GM13976 (cell line): Measurements from ENCODE around the gene ERGIC1.
A peak's percentile ranks its signal among the peaks of the same experiment; 100 is the strongest.

Experiments used
- DNase-seq: peaks from one replicate; pipeline ENCODE4 v3.0.0; 2012; ENCODE audit warnings: low spot score
- in situ Hi-C: fragments of 300-500 bp; cut with MboI; formaldehyde crosslinking; loops from one replicate; pipeline ENCODE4 v1.12.0; 2022; ENCODE audit warnings: low sequenced_read_pairs, mixed read lengths, inconsistent platforms; ENCODE audit not compliant: unreplicated experiment
- TF ChIP-seq, protein P1 (sequence below): IDR thresholded peaks from 2 replicates; pipeline ENCODE4 v1.5.1; 2012; ENCODE audit warnings: borderline replicate concordance, mild to moderate bottlenecking; ENCODE audit not compliant: insufficient read depth; ENCODE audit errors: extremely low read depth, missing control alignments, control extremely low read depth

Gene ERGIC1

DNA sequence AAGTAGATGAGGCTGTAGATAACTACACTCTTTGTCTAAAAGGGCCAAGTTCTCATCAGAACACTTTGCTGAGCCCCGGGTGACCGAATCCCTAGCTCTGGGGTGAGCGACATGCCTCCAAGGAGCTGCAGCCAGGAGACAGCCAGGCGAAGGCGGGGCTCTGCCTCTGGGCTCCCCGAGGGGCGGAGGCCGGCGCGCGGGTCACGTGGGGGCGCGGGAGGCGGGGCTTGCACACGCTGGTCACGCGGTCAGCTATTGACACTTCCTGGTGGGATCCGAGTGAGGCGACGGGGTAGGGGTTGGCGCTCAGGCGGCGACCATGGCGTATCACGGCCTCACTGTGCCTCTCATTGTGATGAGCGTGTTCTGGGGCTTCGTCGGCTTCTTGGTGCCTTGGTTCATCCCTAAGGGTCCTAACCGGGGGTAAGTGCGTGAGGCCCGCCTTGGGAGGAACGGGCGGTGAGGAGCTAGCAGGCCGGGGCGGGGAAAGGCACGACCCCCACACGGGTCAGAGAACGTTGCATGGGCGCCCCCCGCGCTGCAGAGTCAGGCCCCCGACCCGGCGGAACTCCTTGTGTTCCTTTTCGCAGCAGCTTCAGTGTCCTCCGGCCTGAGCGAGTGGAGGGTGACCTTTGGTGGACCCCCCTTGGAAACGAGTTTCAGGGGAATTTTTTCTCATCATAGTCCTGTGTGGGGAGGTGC, 149.6 kb downstream of the ERGIC1 start, which contains the start of gene ATP6V0E1:
Gene ATP6V0E1 (plus strand): TSS at position 230 of the 702 bp plus-strand sequence. CDS start 90 bp downstream, at position 320.
- DNase-seq = peak; percentile 96
- TF ChIP-seq, protein P1, sequence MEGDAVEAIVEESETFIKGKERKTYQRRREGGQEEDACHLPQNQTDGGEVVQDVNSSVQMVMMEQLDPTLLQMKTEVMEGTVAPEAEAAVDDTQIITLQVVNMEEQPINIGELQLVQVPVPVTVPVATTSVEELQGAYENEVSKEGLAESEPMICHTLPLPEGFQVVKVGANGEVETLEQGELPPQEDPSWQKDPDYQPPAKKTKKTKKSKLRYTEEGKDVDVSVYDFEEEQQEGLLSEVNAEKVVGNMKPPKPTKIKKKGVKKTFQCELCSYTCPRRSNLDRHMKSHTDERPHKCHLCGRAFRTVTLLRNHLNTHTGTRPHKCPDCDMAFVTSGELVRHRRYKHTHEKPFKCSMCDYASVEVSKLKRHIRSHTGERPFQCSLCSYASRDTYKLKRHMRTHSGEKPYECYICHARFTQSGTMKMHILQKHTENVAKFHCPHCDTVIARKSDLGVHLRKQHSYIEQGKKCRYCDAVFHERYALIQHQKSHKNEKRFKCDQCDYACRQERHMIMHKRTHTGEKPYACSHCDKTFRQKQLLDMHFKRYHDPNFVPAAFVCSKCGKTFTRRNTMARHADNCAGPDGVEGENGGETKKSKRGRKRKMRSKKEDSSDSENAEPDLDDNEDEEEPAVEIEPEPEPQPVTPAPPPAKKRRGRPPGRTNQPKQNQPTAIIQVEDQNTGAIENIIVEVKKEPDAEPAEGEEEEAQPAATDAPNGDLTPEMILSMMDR = no peak
- in situ Hi-C loops = loop anchor here (10.0 kb wide), 1 partner anchor 161 kb away; the partner anchor contains the start of gene BNIP1

DNA sequence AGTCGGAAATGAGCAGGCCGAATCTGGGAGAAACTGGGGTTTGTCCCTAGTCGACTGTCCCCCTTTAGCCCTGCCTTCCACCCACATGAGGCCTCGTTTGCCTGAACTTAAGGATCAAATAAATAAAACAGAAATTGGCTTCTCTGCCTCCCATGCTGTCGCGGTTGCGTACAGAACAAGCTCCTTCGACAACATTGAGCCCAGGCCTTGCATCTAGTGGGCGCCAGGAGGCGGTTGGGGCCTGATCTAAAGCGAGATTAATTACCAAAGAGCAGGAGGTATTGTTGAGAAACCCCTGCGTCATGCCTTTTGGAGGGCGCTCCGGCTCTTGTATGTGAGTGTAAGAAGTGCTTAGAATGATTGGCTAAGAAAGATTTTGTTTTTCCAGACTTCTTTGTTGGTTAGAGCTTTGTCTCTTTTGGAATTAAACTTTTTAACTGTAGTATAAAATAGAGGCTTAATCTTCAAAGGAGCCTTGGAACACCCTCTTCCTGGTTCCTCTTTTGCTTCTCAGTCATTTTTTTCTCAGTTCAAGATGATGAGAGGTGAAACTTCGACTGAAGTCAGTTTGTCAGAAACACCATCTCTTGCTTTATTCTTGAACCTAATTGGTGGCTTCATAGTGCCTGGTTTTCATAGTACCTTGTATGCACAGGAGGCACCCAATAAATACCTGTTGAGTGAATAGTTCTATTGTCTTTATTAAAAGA, 150.3 kb downstream of the ERGIC1 start:
- TF ChIP-seq, protein P1 = peak; percentile 37
- in situ Hi-C loops = loop anchor here (10.0 kb wide), 1 partner anchor 160 kb away; the partner anchor contains the start of gene BNIP1
- DNase-seq = peak; percentile 82

DNA sequence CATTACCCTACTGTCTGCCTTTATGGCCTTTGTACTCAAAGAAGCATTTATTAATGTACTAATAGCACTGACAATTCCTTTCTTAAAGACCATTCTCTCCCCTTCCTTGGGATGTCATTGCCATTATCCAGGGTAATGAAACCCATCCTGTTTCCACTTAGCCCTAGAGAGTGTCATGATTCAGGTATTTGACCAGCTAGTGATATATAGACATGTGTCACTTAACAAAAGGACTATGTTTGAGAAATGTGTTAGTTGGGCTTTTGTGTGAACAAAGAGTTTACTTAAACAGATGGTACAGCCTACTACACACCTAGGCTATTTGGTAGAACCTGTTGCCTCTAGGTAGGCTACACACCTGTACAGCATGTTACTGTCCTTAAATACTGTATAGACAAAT, 151.5 kb downstream of the ERGIC1 start:
- in situ Hi-C loops = loop anchor here (10.0 kb wide), 1 partner anchor 159 kb away; the partner anchor contains the start of gene BNIP1
- TF ChIP-seq, protein P1 = no peak
- DNase-seq = no peak

DNA sequence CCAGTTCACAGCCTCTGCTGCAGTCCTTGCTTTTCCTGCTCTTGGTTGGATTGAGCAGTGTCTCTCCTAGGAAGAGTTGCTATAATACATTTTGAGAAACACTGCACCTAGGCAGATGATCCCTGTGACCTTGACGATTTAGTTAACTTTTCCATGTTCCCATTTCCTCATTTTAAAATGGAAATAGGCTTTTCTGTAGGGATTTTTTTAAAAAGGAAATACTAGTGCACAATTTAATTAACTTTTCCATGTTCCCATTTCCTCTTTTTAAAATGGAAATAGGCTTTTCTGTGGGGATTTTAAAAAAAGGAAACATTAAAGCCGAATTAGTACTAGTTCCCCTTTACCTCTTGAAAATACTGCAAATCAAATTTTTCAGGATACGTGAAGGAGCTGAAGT, 154.2 kb downstream of the ERGIC1 start:
- no peak for DNase-seq
- in situ Hi-C loops = loop anchor here (10.0 kb wide), 1 partner anchor 157 kb away; the partner anchor contains the start of gene BNIP1
- TF ChIP-seq, protein P1 = no peak

DNA sequence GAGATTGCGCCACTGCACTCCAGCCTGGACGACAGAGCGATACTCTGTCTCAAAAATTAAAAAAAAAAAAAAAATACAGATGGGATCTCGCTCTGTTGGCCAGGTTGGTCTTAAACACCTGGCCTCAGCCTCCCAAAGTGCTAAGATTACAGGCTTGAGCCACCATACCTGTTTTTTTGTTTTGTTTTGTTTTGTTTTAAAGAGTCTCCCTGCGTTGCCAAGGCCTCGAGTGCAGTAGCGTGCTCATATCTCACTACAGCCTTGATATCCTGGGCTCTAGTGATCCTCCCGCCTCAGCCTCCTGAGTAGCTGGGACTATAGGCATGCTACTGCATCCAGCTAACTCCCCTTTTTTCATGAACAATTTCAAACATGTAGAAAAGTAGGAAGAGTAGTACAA, 156.7 kb downstream of the ERGIC1 start:
- TF ChIP-seq, protein P1 = no peak
- in situ Hi-C loops = no loop called here
- DNase-seq = no peak

DNA sequence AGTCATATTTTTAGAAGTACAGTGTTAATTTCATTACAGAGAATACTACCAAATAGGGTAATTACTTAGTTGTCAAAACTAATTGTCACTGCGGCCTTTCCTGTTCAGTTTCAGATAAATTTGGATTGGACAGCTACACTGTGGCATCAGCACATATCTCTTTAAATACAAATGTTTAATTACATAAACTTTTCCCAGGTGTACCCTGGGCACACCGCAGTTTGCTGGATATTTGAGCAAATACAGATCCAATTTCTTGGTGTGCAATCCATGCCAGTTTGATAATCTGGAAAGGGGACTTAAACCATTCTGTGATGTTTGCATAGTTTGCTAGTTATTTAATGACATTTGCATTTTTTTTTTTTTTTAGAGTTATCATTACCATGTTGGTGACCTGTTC, 160.4 kb downstream of the ERGIC1 start:
- in situ Hi-C loops = no loop called here
- TF ChIP-seq, protein P1 = no peak
- DNase-seq = no peak
